Activated T-helper 1 cell treated with anti-CD3 and anti-CD28 coated beads, Interleukin-12 subunit alpha, Interleukin-12 subunit beta, Interleukin-2, Interleukin-4 antibody, amounts not matched to agents 30 ng/mL and 10 ng/mL and 1 ng/mL, durations not matched to agents 14 hours and 24 hours and 36 hours (primary cell): ENCODE measurements around the gene IL1F10. TPM values are rescaled to one million over a fixed set of nuclear protein-coding genes. Genes with fewer than 3 reads are reported as not detected.

Experiments used
- DNase-seq: peaks from one replicate; pipeline ENCODE4 v3.0.0; 2021; ENCODE audit warnings: low spot score
- H3K27ac Mint-ChIP-seq: one replicate; pipeline ENCODE4 v1.8.0; 2021; ENCODE audit warnings: mild to moderate bottlenecking, mixed read lengths
- H3K27me3 Mint-ChIP-seq: one replicate; pipeline ENCODE4 v1.8.0; 2022; ENCODE audit warnings: mild to moderate bottlenecking, moderate library complexity, mixed read lengths; ENCODE audit not compliant: insufficient read depth
- H3K36me3 Mint-ChIP-seq: one replicate; pipeline ENCODE4 v1.8.0; 2021; ENCODE audit warnings: low read depth, mixed read lengths
- H3K4me1 Mint-ChIP-seq: one replicate; pipeline ENCODE4 v1.8.0; 2021; ENCODE audit warnings: low read depth, mixed read lengths
- H3K4me3 Mint-ChIP-seq: one replicate; pipeline ENCODE4 v1.8.0; 2021; ENCODE audit warnings: mild to moderate bottlenecking, moderate library complexity, mixed read lengths
- H3K9me3 Mint-ChIP-seq: one replicate; pipeline ENCODE4 v1.8.0; 2021; ENCODE audit warnings: mixed read lengths
- intact Hi-C: fragments of 100-400 bp; cut with micrococcal nuclease; formaldehyde crosslinking; loops from one replicate; pipeline ENCODE4 v1.15.1; 2024
- total RNA-seq: library from RNA; stranded (reverse); gene quantifications from 2 replicates; pipeline ENCODE4 v1.2.3, GENCODE V29; 2022

Gene IL1F10
- total RNA-seq, 1 donor from 2014 or later: not detected

- Mint-ChIP-seq H3K4me1 (no peaks in the 10 kb centered on the region), H3K27ac (no peak overlapping the region), H3K27me3 (peaks cover 10% of the 10 kb centered on the region), H3K9me3 (peaks cover 12% of the 10 kb centered on the region), H3K36me3 (no peaks in the 10 kb centered on the region), H3K4me3 (no peak overlapping the region)
- intact Hi-C loops: no loop called here
- no peak for DNase-seq
Observed at GRCh38 chr2:113061896-113062770, 5.6 kb upstream of the IL1F10 start.

DNA sequence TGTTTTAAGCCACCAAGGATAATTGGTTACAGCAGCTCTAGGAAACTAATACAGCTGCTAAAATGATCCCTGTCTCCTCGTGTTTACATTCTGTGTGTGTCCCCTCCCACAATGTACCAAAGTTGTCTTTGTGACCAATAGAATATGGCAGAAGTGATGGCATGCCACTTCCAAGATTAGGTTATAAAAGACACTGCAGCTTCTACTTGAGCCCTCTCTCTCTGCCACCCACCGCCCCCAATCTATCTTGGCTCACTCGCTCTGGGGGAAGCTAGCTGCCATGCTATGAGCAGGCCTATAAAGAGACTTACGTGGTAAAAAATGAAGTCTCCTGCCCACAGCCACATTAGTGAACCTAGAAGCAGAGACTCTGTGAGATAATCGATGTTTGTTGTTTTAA, 3.5 kb upstream of the IL1F10 start:
- no peak overlapping the region for H3K4me3 Mint-ChIP-seq
- peaks cover 8% of the 10 kb centered on the region for H3K27me3 Mint-ChIP-seq
- peaks cover 12% of the 10 kb centered on the region for H3K9me3 Mint-ChIP-seq
- no peaks in the 10 kb centered on the region for H3K4me1 Mint-ChIP-seq
- intact Hi-C loops: no loop called here
- DNase-seq: no peak
- no peak overlapping the region for H3K27ac Mint-ChIP-seq
- H3K36me3 Mint-ChIP-seq: no peaks in the 10 kb centered on the region

DNA sequence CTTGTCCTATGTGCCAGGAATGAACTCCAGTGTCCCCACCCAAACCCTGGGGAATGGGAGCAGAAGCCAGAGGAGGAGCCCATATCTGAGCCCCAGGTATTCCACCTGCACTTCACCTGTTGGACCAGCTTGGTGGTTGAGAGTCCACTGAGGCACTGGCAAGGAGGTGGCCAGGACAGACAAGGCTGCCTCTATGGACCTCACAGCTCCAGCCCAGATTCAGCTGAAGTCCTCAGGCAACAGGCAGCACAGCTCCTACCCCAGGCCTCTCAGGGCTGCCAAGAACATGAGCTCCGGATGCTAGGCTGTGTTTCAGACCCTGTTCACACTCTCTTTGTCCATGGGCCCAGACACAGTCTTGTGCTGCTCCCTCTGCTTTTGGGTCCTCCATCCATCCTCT, 2.9 kb upstream of the IL1F10 start:
- intact Hi-C loops: no loop called here
- DNase-seq: no peak
- no peak overlapping the region for H3K27ac Mint-ChIP-seq
- no peaks in the 10 kb centered on the region for H3K4me1 Mint-ChIP-seq
- peaks cover 1% of the 10 kb centered on the region for H3K36me3 Mint-ChIP-seq
- H3K4me3 Mint-ChIP-seq: no peak overlapping the region
- peaks cover 10% of the 10 kb centered on the region for H3K27me3 Mint-ChIP-seq
- H3K9me3 Mint-ChIP-seq: peaks cover 12% of the 10 kb centered on the region

- Mint-ChIP-seq H3K27me3 (peaks cover 8% of the 10 kb centered on the region), H3K36me3 (peaks cover 1% of the 10 kb centered on the region)
Observed at GRCh38 chr2:113068249-113068648, 479 bp downstream of the IL1F10 start.

GRCh38 chr2:113068706-113069485, 1.1 kb downstream of the IL1F10 start:
- H3K9me3 Mint-ChIP-seq: peaks cover 12% of the 10 kb centered on the region
- no peak for DNase-seq
- no peak overlapping the region for H3K27ac Mint-ChIP-seq
- intact Hi-C loops: no loop called here
- no peak overlapping the region for H3K4me3 Mint-ChIP-seq
- peaks cover 1% of the 10 kb centered on the region for H3K36me3 Mint-ChIP-seq
- peaks cover 8% of the 10 kb centered on the region for H3K27me3 Mint-ChIP-seq
- no peaks in the 10 kb centered on the region for H3K4me1 Mint-ChIP-seq

More at GRCh38 chr2:113068249-113068648, 479 bp downstream of the IL1F10 start:
- DNase-seq: no peak
- intact Hi-C loops: no loop called here
- Mint-ChIP-seq H3K9me3 (peaks cover 12% of the 10 kb centered on the region), H3K27ac (no peak overlapping the region), H3K4me1 (no peaks in the 10 kb centered on the region), H3K4me3 (no peak overlapping the region)

GRCh38 chr2:113069676-113070605, 2.2 kb downstream of the IL1F10 start:
- peaks cover 1% of the 10 kb centered on the region for H3K36me3 Mint-ChIP-seq
- H3K9me3 Mint-ChIP-seq: peaks cover 12% of the 10 kb centered on the region
- H3K27me3 Mint-ChIP-seq: peaks cover 10% of the 10 kb centered on the region
- H3K27ac Mint-ChIP-seq: no peak overlapping the region
- intact Hi-C loops: no loop called here
- H3K4me3 Mint-ChIP-seq: no peak overlapping the region
- H3K4me1 Mint-ChIP-seq: no peaks in the 10 kb centered on the region
- DNase-seq: no peak

- H3K27ac Mint-ChIP-seq: no peak overlapping the region
- H3K9me3 Mint-ChIP-seq: peaks cover 6% of the 10 kb centered on the region
- peaks cover 1% of the 10 kb centered on the region for H3K36me3 Mint-ChIP-seq
- intact Hi-C loops: no loop called here
- H3K4me3 Mint-ChIP-seq: no peak overlapping the region
- DNase-seq: no peak
- no peaks in the 10 kb centered on the region for H3K4me1 Mint-ChIP-seq
- peaks cover 4% of the 10 kb centered on the region for H3K27me3 Mint-ChIP-seq
Observed at GRCh38 chr2:113070606-113070975, 2.8 kb downstream of the IL1F10 start.

DNA sequence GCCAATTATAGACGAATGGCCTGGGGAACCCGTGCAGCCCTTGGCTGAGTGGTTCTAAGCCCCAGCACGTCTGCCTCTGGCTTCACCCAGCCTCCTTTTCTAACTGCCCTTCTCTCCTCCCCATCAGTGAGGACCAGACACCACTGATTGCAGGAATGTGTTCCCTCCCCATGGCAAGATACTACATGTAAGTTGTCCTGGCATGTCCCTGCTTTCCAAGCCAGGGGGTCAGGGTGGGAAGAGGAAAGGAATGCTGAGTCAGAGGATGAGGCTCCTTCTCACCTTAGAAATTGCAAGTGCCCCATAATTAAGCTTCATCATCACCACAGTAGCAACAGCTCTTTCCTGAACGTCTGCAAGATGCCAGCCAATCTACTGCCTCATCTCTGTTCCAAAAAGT, 4.8 kb downstream of the IL1F10 start:
- intact Hi-C loops: no loop called here
- Mint-ChIP-seq H3K27me3 (peaks cover 7% of the 10 kb centered on the region), H3K27ac (no peak overlapping the region), H3K4me3 (no peak overlapping the region), H3K9me3 (no peaks in the 10 kb centered on the region), H3K4me1 (no peaks in the 10 kb centered on the region), H3K36me3 (peaks cover 1% of the 10 kb centered on the region)
- DNase-seq: no peak

- peaks cover 7% of the 10 kb centered on the region for H3K27me3 Mint-ChIP-seq
- no peak overlapping the region for H3K27ac Mint-ChIP-seq
- no peaks in the 10 kb centered on the region for H3K4me1 Mint-ChIP-seq
- peaks cover 1% of the 10 kb centered on the region for H3K36me3 Mint-ChIP-seq
- H3K4me3 Mint-ChIP-seq: no peak overlapping the region
- no peak for DNase-seq
- no peaks in the 10 kb centered on the region for H3K9me3 Mint-ChIP-seq
- intact Hi-C loops: no loop called here
Observed at GRCh38 chr2:113073325-113073834, 5.6 kb downstream of the IL1F10 start.

DNA sequence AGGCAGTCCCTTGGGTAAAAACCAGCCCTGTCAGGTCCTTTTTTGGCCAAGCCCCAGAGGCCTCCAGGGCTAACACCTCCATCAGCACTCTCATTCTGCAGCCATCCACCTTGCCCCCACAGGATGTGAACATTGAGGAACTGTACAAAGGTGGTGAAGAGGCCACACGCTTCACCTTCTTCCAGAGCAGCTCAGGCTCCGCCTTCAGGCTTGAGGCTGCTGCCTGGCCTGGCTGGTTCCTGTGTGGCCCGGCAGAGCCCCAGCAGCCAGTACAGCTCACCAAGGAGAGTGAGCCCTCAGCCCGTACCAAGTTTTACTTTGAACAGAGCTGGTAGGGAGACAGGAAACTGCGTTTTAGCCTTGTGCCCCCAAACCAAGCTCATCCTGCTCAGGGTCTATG, 7.3 kb downstream of the IL1F10 start:
- intact Hi-C loops: no loop called here

DNA sequence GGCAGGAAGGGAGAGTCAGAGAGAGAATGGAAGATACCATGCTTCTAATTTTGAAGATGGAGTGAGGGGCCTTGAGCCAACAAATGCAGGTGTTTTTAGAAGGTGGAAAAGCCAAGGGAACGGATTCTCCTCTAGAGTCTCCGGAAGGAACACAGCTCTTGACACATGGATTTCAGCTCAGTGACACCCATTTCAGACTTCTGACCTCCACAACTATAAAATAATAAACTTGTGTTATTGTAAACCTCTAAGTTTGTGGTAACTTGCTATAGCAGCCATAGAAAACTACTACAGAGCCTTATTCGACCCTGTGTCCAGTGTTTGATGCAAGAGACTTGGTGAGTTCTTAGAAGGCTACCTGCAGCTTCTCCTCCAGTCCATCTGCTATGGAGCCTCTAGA, 7.8 kb downstream of the IL1F10 start:
- no peak for DNase-seq
- Mint-ChIP-seq H3K9me3 (no peaks in the 10 kb centered on the region), H3K27ac (no peak overlapping the region), H3K36me3 (no peaks in the 10 kb centered on the region), H3K4me1 (no peaks in the 10 kb centered on the region), H3K4me3 (no peak overlapping the region), H3K27me3 (peaks cover 4% of the 10 kb centered on the region)
- intact Hi-C loops: no loop called here

More for the DNA sequence above, 7.3 kb downstream of the IL1F10 start:
- H3K27me3 Mint-ChIP-seq: peaks cover 4% of the 10 kb centered on the region
- no peaks in the 10 kb centered on the region for H3K36me3 Mint-ChIP-seq
- H3K27ac Mint-ChIP-seq: no peak overlapping the region
- no peak overlapping the region for H3K4me3 Mint-ChIP-seq
- H3K4me1 Mint-ChIP-seq: no peaks in the 10 kb centered on the region
- H3K9me3 Mint-ChIP-seq: no peaks in the 10 kb centered on the region
- DNase-seq: no peak

DNA sequence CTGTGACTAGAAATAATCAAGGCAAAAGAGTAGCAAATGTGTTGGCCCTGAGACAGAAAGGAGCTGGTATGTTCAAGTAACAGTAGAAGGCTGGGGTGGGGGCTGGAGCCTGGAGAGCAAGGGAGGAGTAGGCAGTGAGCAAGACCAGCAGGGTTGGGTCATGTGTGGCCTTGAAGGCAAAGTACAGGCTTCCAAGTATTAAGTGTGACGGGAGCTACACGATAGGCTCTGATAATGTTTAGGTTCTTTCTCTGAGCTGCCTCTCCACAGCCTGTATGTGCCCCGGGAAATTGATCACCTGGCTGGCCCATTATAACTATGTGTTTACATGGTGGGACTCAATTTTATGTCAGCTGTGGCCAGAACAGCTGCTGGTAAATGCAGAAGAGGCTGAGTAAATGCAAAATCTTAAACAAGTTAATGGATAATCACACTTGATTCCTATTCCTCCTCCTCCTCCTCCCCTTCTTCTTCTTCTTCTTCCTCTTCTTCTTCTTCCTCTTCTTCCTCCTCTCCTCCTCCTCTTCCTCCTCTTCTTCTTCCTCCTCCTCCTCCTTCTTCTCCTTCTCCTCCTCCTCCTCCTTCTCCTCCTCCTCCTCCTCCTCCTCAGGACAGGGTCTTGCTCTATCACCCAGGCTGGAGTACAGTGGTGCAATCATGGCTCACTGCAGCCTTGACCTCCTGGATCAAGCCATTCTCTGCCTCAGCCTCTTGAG, 9.3 kb downstream of the IL1F10 start:
- Mint-ChIP-seq H3K4me1 (no peaks in the 10 kb centered on the region), H3K27me3 (peaks cover 4% of the 10 kb centered on the region)

More for the DNA sequence above, 9.3 kb downstream of the IL1F10 start:
- Mint-ChIP-seq H3K4me3 (no peak overlapping the region), H3K36me3 (no peaks in the 10 kb centered on the region), H3K27ac (no peak overlapping the region), H3K9me3 (no peaks in the 10 kb centered on the region)
- no peak for DNase-seq
- intact Hi-C loops: no loop called here
